GM18526 (cell line): ENCODE results near the gene SLC37A4.

Experiments
- POLR2A ChIP-seq: IDR thresholded peaks from 3 replicates; pipeline ENCODE4 v1.6.1; 2011; ENCODE audit not compliant: insufficient read length; ENCODE audit errors: extremely low read depth

Gene SLC37A4

DNA sequence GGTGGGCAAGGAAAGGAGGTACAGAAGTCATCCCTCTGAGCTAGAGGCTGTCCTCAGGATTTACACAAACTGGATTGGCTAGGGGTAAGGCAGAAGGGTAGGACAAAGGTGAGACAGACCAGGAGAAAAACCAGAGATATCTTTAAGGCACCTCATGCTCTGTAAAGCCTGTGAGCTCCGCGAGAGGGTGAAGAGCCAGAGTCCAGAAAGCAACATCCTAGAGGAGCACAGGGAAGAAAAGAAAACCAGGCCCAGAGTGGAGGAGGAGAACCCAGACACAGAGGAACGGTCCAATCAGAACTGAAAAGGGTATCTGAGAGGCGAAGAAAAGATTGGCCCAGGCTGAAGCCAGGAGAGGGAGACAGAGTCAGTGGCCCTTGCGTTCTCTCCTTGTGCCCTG, 5.1 kb downstream of the SLC37A4 start:
- no peak for TF ChIP-seq POLR2A

DNA sequence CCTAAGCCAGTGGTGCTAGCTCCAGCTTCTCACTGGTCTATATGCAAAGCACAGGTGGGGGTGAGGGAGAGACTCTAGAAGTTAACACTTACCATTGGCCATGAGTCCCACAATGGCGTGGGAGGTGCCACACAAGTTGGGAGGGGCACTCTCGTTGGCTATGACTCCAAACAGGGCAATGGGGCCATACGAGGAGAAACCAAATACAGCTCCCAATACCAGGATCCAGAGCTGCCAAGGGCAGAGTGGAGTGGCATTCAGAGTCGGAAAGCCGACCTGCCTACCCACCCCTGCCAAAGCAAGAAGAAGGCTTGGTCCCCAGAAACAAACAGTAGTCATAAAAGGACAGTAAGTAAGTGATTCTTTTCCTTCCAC, 5.6 kb downstream of the SLC37A4 start:
- no peak for TF ChIP-seq POLR2A

DNA sequence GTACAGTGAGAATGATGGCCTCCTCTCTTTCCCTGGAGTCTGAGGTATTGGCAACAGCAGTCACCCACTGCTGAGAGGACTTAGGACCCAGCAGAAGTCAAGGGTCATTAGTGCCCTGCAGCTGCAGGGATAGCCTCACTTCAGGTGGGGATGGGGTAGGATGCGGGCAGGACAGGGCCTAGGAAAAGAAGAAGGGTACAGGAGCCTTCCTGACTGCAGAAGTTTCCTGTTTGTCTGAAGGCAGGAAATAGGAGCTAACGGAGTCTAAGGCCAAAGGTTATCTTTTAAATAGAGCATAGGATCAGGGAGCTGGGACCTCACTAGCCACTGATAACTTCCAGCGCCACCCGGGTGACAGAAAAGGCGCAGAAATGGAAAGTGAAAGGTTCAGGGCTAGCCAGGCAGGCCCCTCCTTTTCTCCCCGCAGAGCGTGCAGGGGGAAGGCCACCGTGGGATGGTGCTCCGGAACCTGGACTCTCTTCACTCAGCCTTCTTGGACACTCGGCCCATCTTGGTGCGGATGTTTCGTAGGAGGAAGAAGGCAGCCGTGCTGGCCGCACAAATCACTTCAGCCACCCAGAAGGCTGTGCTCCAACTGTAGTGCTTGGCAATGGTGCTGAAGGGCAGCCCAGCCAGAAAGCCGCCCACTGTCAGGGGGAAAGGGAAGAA, 6.1 kb downstream of the SLC37A4 start:
- no peak for TF ChIP-seq POLR2A

DNA sequence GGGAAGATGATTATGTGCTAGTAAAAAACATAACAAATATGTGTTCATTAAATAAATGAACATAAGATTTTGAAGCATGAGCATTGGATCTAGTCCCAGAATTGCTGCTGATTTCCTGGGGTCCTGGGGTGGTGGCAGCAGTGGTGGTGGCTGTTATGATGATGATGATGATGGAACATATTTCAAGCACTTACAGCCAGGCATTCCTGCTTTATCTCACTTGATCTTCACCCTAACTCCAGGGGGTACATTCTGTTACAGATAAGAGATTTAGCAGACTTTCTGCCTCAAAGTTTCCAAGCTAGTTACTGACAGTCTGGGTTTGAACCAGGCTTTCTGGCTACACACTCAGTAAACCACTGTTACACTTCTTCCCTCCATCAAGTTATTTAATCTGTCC, 6.9 kb downstream of the SLC37A4 start:
- TF ChIP-seq POLR2A: no peak

DNA sequence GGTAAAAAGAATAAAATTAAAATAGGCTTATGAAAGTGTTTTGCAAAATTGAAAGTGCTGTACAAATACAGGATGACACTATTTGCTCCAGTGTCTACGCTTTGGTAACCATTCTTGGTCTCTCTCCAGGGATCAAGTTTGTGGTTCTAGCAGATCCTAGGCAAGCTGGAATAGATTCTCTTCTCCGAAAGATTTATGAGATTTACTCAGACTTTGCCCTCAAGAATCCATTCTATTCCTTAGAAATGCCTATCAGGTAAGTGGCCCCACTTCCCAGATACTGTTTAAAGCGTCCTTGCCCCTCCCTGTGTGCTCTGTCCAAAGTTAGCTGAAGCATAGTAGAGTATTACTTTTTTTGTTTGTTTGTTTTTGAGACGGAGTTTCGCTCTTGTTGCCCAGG, 9.0 kb downstream of the SLC37A4 start:
- TF ChIP-seq POLR2A: no peak

DNA sequence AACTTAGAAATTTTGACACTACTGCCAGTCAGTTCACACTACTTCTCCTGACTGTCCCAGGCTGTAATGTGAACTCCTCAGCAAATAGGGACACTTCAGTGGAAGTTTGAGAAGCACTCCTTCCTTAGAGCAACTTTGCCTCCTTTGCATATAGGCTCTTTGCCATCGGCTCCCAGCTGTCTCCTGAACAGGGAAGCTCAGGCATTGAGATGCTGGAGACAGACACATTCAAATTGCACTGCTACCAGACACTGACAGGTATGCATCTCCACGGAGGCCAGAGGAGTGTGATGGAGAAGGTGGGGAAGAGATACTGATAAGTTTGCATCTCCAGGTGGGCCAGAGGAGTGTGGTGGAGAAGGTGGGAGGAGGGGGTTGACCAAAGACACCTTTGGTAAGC, 10.7 kb downstream of the SLC37A4 start:
- no peak for TF ChIP-seq POLR2A

DNA sequence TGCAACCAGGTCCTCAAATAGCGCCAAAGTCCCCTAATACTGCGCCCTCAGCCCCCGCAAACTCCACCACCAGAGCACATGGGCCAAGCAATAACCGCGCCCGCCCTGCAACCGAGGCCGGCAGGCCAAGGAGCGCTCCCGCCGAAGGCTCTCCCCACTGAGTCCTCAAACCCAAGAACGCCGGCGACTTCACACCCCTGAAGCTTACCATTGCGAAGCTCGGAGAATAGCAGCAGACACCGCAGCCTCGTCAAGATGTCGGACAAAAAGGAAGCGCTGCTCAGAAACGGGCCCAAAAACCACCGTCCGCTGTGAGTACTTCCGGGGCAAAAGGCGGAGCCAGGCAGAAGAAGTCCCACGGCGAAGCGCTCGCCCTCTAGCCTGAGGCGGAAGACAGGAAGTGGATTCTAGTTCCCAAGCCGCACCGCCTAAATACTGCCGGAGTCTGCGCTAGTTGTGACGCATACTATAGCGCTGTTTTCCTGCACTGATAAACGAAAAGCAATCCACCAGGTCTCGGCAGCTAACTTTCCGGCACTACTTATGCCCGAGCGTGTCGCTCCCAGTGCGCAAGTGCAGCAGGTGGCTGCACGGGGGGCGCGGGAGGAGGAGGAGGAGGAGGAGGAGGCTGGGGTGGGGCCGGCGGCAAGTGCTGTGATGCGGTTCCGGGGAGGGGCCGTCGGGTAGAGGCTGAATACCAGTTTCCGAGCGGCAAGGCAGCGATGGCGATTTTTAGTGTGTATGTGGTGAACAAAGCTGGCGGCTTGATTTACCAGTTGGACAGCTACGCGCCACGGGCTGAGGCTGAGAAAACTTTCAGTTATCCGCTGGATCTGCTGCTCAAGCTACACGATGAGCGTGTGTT, 12.4 kb downstream of the SLC37A4 start, which contains the start of the genes RPS25 and TRAPPC4:
RPS25 (minus strand) TSS at position 270 of the 865 bp plus-strand sequence; CDS start at position 211, 59 bp downstream.
TRAPPC4 (plus strand) TSS at position 693 of the 865 bp plus-strand sequence; CDS start at position 723, 30 bp downstream.
- TF ChIP-seq POLR2A: peak; percentile 88

DNA sequence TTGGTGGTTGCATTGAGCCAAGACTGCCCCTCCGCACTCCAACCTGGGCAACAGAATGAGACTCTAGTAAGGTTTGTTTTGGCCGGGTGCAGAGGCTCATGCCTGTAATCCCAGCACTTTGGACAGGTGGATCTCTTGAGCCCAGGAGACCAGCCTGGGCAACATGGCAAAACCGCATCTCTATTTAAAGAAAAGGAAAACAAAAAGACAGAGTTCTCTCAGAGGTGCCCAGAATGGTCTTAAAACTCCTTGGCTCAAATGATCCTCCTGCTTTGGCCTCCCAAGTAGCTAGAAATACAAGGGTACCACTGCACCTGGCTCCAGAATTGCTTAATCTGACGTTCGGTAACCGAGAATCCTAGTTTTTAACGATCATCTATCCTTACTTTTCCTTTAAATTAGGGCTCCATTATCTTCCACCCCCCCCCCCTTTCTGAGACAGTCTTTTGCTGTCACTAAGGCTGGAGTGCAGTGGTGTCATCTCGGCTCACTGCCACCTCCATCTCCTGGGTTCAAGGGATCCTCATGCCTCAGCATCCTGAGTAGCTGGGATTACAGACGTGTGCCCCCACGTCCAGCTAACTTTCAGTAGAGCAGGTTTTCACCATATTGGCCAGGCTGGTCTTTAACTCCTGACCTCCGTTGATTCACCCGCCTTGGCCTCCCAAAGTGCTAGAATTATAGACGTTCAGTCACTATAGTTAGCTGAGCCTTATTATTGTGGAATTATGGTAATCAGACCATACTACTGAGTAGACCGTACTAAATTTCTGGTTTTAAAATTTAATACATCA, 14.3 kb downstream of the SLC37A4 start:
- no peak for TF ChIP-seq POLR2A

DNA sequence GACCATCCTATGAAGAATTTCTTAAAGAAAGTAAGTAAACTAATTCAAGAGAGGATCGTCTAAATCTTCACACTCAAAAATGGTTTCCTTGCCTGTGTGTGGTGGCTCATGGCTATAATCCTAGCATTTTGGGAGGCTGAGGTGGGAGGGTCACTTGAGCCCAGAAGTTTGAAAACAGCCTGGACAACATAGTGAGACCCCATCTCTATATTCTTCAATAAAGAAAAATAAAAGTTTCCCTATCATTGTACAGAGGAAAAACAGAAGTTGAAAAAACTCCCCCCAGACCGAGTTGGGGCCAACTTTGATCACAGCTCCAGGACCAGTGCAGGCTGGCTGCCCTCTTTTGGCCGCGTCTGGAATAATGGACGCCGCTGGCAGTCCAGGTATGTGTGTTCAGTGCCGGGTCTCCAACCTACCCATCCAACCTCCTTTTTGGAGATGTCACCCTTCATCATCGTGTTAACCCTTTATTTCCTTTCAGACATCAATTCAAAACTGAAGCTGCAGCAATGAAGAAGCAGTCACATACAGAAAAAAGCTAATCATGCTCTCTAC, 15.5 kb downstream of the SLC37A4 start:
- TF ChIP-seq POLR2A: no peak

DNA sequence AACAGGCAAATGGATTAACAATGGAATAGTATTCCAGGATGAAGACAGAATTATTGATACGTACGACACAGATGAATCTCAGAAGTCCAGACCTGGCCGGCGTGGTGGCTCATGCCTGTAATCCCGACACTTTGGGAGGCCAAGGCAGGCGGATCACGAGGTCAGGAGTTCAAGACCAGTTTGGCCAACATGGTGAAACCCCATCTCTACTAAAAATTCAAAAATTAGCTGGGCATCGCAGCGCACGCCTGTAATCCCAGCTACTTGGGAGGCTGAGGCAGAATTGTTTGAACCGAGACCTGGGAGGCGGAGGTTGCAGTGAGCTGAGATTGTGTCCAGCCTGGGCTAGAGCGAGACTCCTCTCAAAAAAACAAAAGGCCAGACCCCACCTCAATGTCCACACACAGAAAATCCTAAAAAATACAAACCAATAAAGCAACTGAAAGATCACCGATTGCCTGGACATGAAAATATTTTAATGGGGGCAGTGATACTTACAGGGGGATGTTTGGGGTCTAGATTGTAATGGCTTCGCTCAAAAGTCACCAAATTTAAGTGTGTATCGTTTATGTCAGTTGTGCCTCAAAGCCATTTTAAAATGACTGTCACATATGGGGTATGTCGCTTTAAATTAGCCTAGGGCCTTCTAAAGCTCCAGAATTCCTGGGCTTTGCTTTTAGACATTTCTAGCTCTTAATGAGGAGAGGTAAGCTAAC, 16.3 kb downstream of the SLC37A4 start:
- TF ChIP-seq POLR2A: peak; percentile 12

DNA sequence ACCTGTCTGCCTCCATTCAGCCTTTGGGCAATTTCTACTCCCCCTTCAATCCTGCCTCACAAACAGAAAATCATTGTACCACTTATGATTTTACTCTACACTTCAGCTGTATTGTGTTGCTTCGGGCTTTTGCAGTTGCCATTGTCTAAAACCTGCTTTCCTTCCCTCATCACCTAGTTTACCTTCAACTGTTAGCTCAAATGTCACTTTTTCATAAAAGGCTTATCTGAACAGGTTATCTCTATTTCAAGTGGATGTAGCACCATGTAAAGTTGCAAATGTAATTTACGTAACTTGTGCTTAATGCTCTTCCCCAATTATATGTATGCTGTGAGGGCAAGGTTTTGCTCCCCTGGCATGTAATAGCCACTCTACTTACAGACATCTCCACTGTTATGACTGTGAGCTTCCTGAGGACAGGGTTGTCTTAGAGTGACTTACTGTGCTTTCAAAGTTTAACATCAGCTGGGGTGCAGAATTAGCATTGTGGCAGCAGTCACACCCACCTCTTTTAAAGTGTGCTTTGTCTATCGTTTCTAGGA, 18.0 kb downstream of the SLC37A4 start:
- TF ChIP-seq POLR2A: no peak

DNA sequence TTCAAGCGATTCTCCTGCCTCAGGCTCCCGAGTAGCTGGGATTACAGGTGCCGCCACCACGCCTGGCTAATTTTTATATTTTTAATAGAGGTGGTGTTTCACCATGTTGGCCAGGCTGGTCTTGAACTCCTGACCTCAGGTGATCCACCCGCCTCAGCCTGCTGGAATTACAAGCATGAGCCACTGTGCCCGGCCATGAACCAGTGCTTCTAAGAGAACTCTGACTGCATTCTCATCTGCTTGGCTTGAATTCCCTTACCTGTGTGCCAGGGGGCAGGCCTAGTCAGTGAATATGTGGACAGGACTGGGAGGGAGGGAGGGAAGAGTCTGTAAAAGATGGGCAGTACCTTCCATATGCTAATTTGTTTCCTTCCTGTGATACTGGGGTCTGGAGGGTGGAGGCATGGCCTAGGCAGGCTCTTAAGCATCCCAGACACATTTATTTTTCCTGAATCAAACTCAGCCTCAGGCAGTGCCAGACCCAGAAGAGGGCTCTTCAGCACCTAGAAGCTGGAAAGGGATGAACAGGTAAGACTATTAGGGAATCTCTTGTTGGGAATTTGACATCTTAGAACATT, 19.1 kb downstream of the SLC37A4 start:
- no peak for TF ChIP-seq POLR2A

DNA sequence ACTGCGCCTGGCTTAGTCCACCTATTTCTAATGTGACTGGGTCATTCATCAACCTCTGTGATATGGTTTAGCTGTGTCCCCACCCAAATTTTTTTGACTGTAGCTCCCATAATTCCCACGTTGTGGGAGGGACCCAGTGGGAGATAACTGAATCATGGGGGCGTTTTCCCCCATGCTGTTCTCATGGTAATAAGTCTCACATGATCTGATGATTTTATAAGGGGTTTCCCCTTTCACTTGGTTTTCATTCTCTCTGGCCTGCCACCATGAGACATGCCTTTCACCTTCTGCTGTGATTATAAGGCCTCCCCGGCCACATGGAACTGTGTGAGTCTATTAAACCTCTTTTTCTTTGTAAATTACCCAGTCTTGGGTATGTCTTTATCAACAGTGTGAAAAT, 24.0 kb downstream of the SLC37A4 start:
- no peak for TF ChIP-seq POLR2A

DNA sequence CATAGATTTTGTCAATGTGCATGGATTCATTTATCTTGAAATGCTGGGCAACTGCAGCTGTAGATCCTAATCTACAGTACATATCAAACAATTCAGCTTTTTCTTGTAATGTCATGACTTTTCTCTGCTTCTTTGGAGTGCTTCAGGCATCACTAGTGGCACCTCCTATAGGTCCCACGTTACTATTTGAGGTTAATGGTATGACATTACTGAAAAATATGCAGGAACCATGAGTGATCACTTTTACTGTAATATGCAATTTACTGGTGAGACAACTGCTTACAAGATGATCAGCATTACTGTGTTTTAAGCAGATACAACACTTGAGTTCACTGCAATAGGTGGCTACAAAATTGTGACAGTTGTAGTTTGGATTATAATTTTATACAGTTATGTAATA, 29.8 kb downstream of the SLC37A4 start:
- TF ChIP-seq POLR2A: no peak
